IMR-90 (cell line): ENCODE measurements around the gene MOB3B. TPM values are rescaled to one million over a fixed set of nuclear protein-coding genes. Genes with fewer than 3 reads are reported as not detected.

Source experiments
- ATAC-seq: fragments of 200-7000 bp; cut with Tn5 transposase; 2 replicates; pipeline ENCODE4 v1.9.1; 2020; ENCODE audit warnings: low read depth, mild to moderate bottlenecking, moderate library complexity
- BruUV-seq: library from RNA; stranded (reverse); fragments of 400-500 nt; replicated peaks from 2 replicates; lab custom pipeline; 2021; lab: Mats Ljungman, UMichigan
- CTCF ChIA-PET: fragments of 300-600 bp; formaldehyde crosslinking; extraction: SDS; loops from one replicate; lab custom pipeline; 2021; ENCODE audit warnings: antibody characterized with exemption; lab: Yijun Ruan, JAX
- POLR2A ChIA-PET: fragments of 300-600 bp; sonication (Branson Sonifier 250); formaldehyde crosslinking; loops from one replicate; lab custom pipeline; 2022; ENCODE audit warnings: antibody characterized with exemption; ENCODE audit not compliant: unreplicated experiment; lab: Charles Lee
- DNase-seq: peaks from one replicate; pipeline ENCODE4 v3.0.0; 2013
- H2AFZ ChIP-seq: replicated peaks from 2 replicates; pipeline ENCODE3; 2013; ENCODE audit warnings: low read length, mild to moderate bottlenecking; ENCODE audit not compliant: poor library complexity
- H2AK5ac ChIP-seq: 2 replicates; pipeline ENCODE4 v1.6.1; 2013; ENCODE audit warnings: low read depth, low read length, inconsistent platforms
- H2AK9ac ChIP-seq: replicated peaks from 2 replicates; pipeline ENCODE3; 2013; ENCODE audit warnings: mild to moderate bottlenecking, low read depth, low read length, moderate library complexity; ENCODE audit not compliant: poor library complexity
- H2BK120ac ChIP-seq: 2 replicates; pipeline ENCODE4 v1.6.1; 2013; ENCODE audit warnings: low read depth, low read length, inconsistent platforms
- H2BK15ac ChIP-seq: 3 replicates; pipeline ENCODE4 v1.6.1; 2013; ENCODE audit warnings: low read depth, low read length, inconsistent platforms
- H2BK20ac ChIP-seq: 2 replicates; pipeline ENCODE4 v1.6.1; 2013; ENCODE audit warnings: low read depth, mild to moderate bottlenecking, inconsistent platforms, low read length, moderate library complexity
- H2BK5ac ChIP-seq: 2 replicates; pipeline ENCODE4 v1.6.1; 2013; ENCODE audit warnings: mild to moderate bottlenecking, low read depth, low read length, inconsistent platforms; ENCODE audit not compliant: poor library complexity, severe bottlenecking
- H3K14ac ChIP-seq: replicated peaks from 2 replicates; pipeline ENCODE4 v1.6.1; 2013; ENCODE audit warnings: low read depth, low read length, inconsistent platforms
- H3K18ac ChIP-seq: 2 replicates; pipeline ENCODE4 v1.6.1; 2013; ENCODE audit warnings: low read depth, low read length, control low read depth
- H3K23ac ChIP-seq: 2 replicates; pipeline ENCODE4 v1.6.1; 2013; ENCODE audit warnings: low read depth, low read length, inconsistent platforms
- H3K27ac ChIP-seq: 2 replicates; pipeline ENCODE4 v1.5.1; 2013; ENCODE audit warnings: mild to moderate bottlenecking, control low read depth, low read length; ENCODE audit not compliant: insufficient read depth
- H3K27me3 ChIP-seq: 2 replicates; pipeline ENCODE4 v1.6.1; 2013; ENCODE audit warnings: low read length; ENCODE audit not compliant: control insufficient read depth, insufficient read depth
- H3K36me3 ChIP-seq: 2 replicates; pipeline ENCODE4 v1.6.1; 2013; ENCODE audit warnings: low read length, mixed read lengths; ENCODE audit not compliant: control insufficient read depth, insufficient read depth
- H3K4ac ChIP-seq: 2 replicates; pipeline ENCODE4 v1.6.1; 2013; ENCODE audit warnings: low read depth, low read length, inconsistent platforms
- H3K4me1 ChIP-seq: 2 replicates; pipeline ENCODE4 v1.6.1; 2013; ENCODE audit warnings: low read length, mixed read lengths; ENCODE audit not compliant: control insufficient read depth, insufficient read depth
- H3K4me2 ChIP-seq: 2 replicates; pipeline ENCODE4 v1.6.1; 2013; ENCODE audit warnings: low read depth, mild to moderate bottlenecking, control low read depth, low read length, moderate library complexity
- H3K4me3 ChIP-seq: 2 replicates; pipeline ENCODE4 v1.5.1; 2013; ENCODE audit warnings: low read depth, mild to moderate bottlenecking, control low read depth, low read length, moderate library complexity; ENCODE audit not compliant: insufficient read depth
- H3K56ac ChIP-seq: 2 replicates; pipeline ENCODE4 v1.6.1; 2013; ENCODE audit warnings: low read length, inconsistent platforms; ENCODE audit not compliant: insufficient read depth; ENCODE audit errors: extremely low read depth
- H3K79me1 ChIP-seq, 2 experiments: 2 replicates each; pipeline ENCODE4 v1.6.1; 2013; ENCODE audit warnings: low read length in 2 of 2, inconsistent platforms in 1 of 2, low read depth in 1 of 2
- H3K9ac ChIP-seq: 2 replicates; pipeline ENCODE4 v1.6.1; 2013; ENCODE audit warnings: low read depth, low read length, control low read depth
- H3K9me1 ChIP-seq: 2 replicates; pipeline ENCODE4 v1.6.1; 2013; ENCODE audit warnings: low read length, inconsistent platforms; ENCODE audit not compliant: insufficient read depth
- H3K9me3 ChIP-seq: 2 replicates; pipeline ENCODE4 v1.6.1; 2013; ENCODE audit warnings: low read length; ENCODE audit not compliant: control insufficient read depth, insufficient read depth
- H4K20me1 ChIP-seq: 2 replicates; pipeline ENCODE4 v1.6.1; 2013; ENCODE audit warnings: low read length, inconsistent platforms; ENCODE audit not compliant: insufficient read depth
- H4K5ac ChIP-seq: 2 replicates; pipeline ENCODE4 v1.6.1; 2013; ENCODE audit warnings: mild to moderate bottlenecking, low read depth, low read length, control low read depth
- H4K8ac ChIP-seq, 2 experiments: 2 replicates each; pipeline ENCODE4 v1.6.1; 2013; ENCODE audit warnings: low read depth in 2 of 2, low read length in 2 of 2, control low read depth in 1 of 2, inconsistent platforms in 1 of 2
- H4K91ac ChIP-seq: 2 replicates; pipeline ENCODE4 v1.6.1; 2013; ENCODE audit warnings: low read depth, low read length, inconsistent platforms; ENCODE audit not compliant: insufficient read depth
- BHLHE40 ChIP-seq: fragments of 150-350 bp; IDR thresholded peaks from 2 replicates; pipeline ENCODE4 v1.6.1; 2016; ENCODE audit warnings: mild to moderate bottlenecking, low read depth, low read length
- CEBPB ChIP-seq: IDR thresholded peaks from 2 replicates; pipeline ENCODE4 v1.6.1; 2012; ENCODE audit warnings: low read depth, low read length, improper control_type of control experiment
- CHD1 ChIP-seq: IDR thresholded peaks from 2 replicates; pipeline ENCODE4 v1.6.1; 2012; ENCODE audit warnings: low read depth, low read length, improper control_type of control experiment
- CTCF ChIP-seq: conservative IDR thresholded peaks from 2 replicates; pipeline ENCODE4 v1.5.1; 2012; ENCODE audit warnings: mild to moderate bottlenecking, low read depth, low read length, improper control_type of control experiment
- ELK1 ChIP-seq: fragments of 150-350 bp; IDR thresholded peaks from 2 replicates; pipeline ENCODE4 v1.6.1; 2016; ENCODE audit warnings: low read depth, mild to moderate bottlenecking, low read length, moderate library complexity, borderline replicate concordance
- FOS ChIP-seq: fragments of 150-350 bp; IDR thresholded peaks from 2 replicates; pipeline ENCODE4 v1.6.1; 2016; ENCODE audit warnings: low read depth, low read length
- MAFK ChIP-seq: IDR thresholded peaks from 2 replicates; pipeline ENCODE4 v1.6.1; 2012; ENCODE audit warnings: low read depth, low read length, improper control_type of control experiment
- MAZ ChIP-seq: IDR thresholded peaks from 2 replicates; pipeline ENCODE4 v1.6.1; 2012; ENCODE audit warnings: low read depth, mild to moderate bottlenecking, low read length, improper control_type of control experiment, moderate library complexity, borderline replicate concordance
- MXI1 ChIP-seq: IDR thresholded peaks from 2 replicates; pipeline ENCODE4 v1.6.1; 2012; ENCODE audit warnings: low read depth, mild to moderate bottlenecking, low read length, moderate library complexity, borderline replicate concordance
- NFE2L2 ChIP-seq: fragments of 150-350 bp; IDR thresholded peaks from 2 replicates; pipeline ENCODE4 v1.6.1; 2016; ENCODE audit warnings: low read depth, mild to moderate bottlenecking, low read length
- POLR2A ChIP-seq: IDR thresholded peaks from 2 replicates; pipeline ENCODE4 v1.6.1; 2012; ENCODE audit warnings: mild to moderate bottlenecking, low read depth, low read length
- RAD21 ChIP-seq: IDR thresholded peaks from 2 replicates; pipeline ENCODE4 v1.6.1; 2012; ENCODE audit warnings: low read length, improper control_type of control experiment
- RCOR1 ChIP-seq: IDR thresholded peaks from 2 replicates; pipeline ENCODE4 v1.6.1; 2012; ENCODE audit warnings: mild to moderate bottlenecking, low read length, improper control_type of control experiment; ENCODE audit not compliant: insufficient replicate concordance
- RFX5 ChIP-seq: IDR thresholded peaks from 2 replicates; pipeline ENCODE4 v1.8.0; 2012; ENCODE audit warnings: low read depth, mild to moderate bottlenecking, low read length, moderate library complexity
- SMC3 ChIP-seq: fragments of 150-350 bp; IDR thresholded peaks from 2 replicates; pipeline ENCODE4 v1.6.1; 2016; ENCODE audit warnings: low read depth, mild to moderate bottlenecking, antibody characterized with exemption, low read length, moderate library complexity
- WGBS, 2 experiments: methylation state at CpG; one replicate each; pipeline versions ENCODE4 v1.1.5 to v1.1.7; 2013; ENCODE audit warnings: missing lambda C conversion rate in 2 of 2; ENCODE audit not compliant: insufficient read length in 1 of 2; ENCODE audit errors: extremely low coverage in 2 of 2; 5-methylcytosine and 5-hydroxymethylcytosine counted together
- dilution Hi-C: fragments of 300-500 bp; cut with HindIII; formaldehyde crosslinking; loops from one replicate; pipeline ENCODE4 v1.14.3; 2018; ENCODE audit warnings: low sequenced_read_pairs; ENCODE audit not compliant: unreplicated experiment
- in situ Hi-C: fragments of 300-500 bp; cut with MboI; formaldehyde crosslinking; loops from 3 replicates; pipeline ENCODE4 v1.14.3; 2019; ENCODE audit warnings: low sequenced_read_pairs, inconsistent platforms, mixed read lengths
- intact Hi-C: fragments of 100-400 bp; cut with micrococcal nuclease; formaldehyde crosslinking; loops from 2 replicates; pipeline ENCODE4 v1.10.0; 2022
- polyA plus RNA-seq, 3 experiments: library from polyadenylated mRNA; depleted of rRNA; stranded (reverse); fragments of >200 nt; gene quantifications; 2 replicates each; pipeline ENCODE4 v1.2.3, GENCODE V29; 2012; ENCODE audit warnings: low replicate concordance in 1 of 3
- total RNA-seq: library from RNA; depleted of rRNA; stranded (reverse); fragments of >200 nt; gene quantifications from 2 replicates; pipeline ENCODE4 v1.2.3, GENCODE V29; 2012
- TF ChIP-seq, protein P1 (sequence below): fragments of 150-350 bp; IDR thresholded peaks from 2 replicates; pipeline ENCODE4 v1.6.1; 2017; ENCODE audit warnings: mild to moderate bottlenecking, antibody characterized with exemption, low read length, low read depth

Gene MOB3B
- total and polyA plus RNA-seq, 2 of the 4 experiments (the other 2 are of a cell fraction): under 0.01 to 0.02 TPM

DNA sequence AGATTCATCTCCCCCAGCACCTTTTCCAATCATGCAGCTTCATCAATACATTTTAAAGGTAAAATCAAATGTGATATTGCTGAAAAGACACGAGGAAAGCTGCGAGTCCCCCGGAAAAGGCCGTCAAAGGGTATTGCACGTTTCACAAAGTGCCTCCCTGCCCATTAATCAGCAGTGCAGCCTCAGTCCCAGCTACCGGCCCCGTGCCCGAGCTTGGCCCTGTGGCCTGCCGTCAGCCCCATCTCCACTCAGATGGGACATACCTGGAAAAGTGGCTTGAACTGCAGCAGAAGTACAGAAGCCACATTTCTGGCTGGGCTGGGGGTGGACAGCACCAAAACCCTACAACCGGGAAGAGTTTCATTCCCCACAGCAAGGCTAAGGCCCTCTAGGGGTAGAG, 192.8 kb downstream of the MOB3B start:
- BruUV-seq: no TSS peak
- H3K4me1 ChIP-seq: no peaks in the 10 kb centered on the region; the same call in 1 of the 2 replicates
- no peak overlapping the region for H3K56ac ChIP-seq
- H3K23ac ChIP-seq: no peak overlapping the region
- intact Hi-C loops (no loop called here), dilution Hi-C loops (no loop called here), in situ Hi-C loops (no loop called here)
- no peak overlapping the region for H4K91ac ChIP-seq
- H3K4me3 ChIP-seq: no peak overlapping the region
- H2AK5ac ChIP-seq: no peak overlapping the region
- no peak overlapping the region for H2AK9ac ChIP-seq
- no peak overlapping the region for H4K5ac ChIP-seq
- H2BK15ac ChIP-seq: no peak overlapping the region
- no peak overlapping the region for H2BK120ac ChIP-seq
- DNase-seq (no peak), ATAC-seq (no peak)
- TF ChIP-seq ELK1 (no peak), CHD1 (no peak), RCOR1 (no peak), CEBPB (no peak), CTCF (no peak), MAZ (no peak), NFE2L2 (no peak), POLR2A (no peak), RFX5 (no peak), RAD21 (no peak), MXI1 (no peak), BHLHE40 (no peak), MAFK (no peak), FOS (no peak), SMC3 (no peak)
- TF ChIP-seq, protein P1, sequence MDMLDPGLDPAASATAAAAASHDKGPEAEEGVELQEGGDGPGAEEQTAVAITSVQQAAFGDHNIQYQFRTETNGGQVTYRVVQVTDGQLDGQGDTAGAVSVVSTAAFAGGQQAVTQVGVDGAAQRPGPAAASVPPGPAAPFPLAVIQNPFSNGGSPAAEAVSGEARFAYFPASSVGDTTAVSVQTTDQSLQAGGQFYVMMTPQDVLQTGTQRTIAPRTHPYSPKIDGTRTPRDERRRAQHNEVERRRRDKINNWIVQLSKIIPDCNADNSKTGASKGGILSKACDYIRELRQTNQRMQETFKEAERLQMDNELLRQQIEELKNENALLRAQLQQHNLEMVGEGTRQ: no peak
- H3K14ac ChIP-seq: no peak overlapping the region
- H2BK5ac ChIP-seq: no peak overlapping the region
- no peak overlapping the region for H3K18ac ChIP-seq
- CTCF ChIA-PET: no interaction called here
- H4K20me1 ChIP-seq: no peaks in the 10 kb centered on the region
- POLR2A ChIA-PET: no interaction called here
- no peaks in the 10 kb centered on the region; the same call in 1 of the 2 replicates for H3K9me1 ChIP-seq
- H3K36me3 ChIP-seq: no peaks in the 10 kb centered on the region
- no peak overlapping the region for H2AFZ ChIP-seq
- no peaks in the 10 kb centered on the region for H3K9me3 ChIP-seq
- H3K9ac ChIP-seq: no peak overlapping the region
- H3K4me2 ChIP-seq: no peak overlapping the region
- no peaks in the 10 kb centered on the region for H3K79me1 ChIP-seq
- WGBS, 2 experiments: 100% methylated on average over 1 of the region's 10 CpGs; no CpG with 5 or more reads in 1 of the 2 experiments
- H3K27ac ChIP-seq: no peak overlapping the region
- no peak overlapping the region for H3K4ac ChIP-seq
- no peak overlapping the region for H4K8ac ChIP-seq
- peaks cover 35% of the 10 kb centered on the region for H3K27me3 ChIP-seq
- no peak overlapping the region for H2BK20ac ChIP-seq
